ENCODE measurements around the gene HBG1. TPM values are rescaled to one million over a fixed set of nuclear protein-coding genes. Genes with fewer than 3 reads are reported as not detected.

Gene HBG1
- total and polyA plus RNA-seq, 8 donors = 6.2 TPM; not detected in 7

DNA sequence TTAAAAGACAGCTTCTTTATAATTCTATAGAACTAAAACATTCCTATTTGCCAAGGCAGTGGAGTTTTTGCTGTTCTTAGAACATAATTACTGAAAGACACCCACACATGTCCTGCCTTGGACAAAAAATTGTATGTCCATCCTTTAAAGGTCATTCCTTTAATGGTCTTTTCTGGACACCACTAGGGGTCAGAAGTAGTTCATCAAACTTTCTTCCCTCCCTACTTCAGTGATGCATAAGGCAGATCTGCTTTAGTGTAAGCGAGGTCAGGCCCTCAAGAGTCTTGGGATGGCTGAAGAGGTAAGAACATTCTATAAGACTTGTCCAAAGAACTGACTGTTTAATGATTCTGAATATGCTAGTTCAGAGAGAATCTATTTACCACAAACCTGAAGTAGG, 44.9 kb downstream of the HBG1 start:
- intact Hi-C loops (cut with DNase I; ENCODE audit: low total_unique reads) = no loop called here
- Histone ChIP-seq H3K4me1 (no peaks in the 10 kb centered on the region), H3K4me3 (no peak overlapping the region), H3K27me3 (no peaks in the 10 kb centered on the region), H3K9me3 (no peaks in the 10 kb centered on the region), H3K27ac (no peak overlapping the region), H3K36me3 (no peaks in the 10 kb centered on the region)
- TF ChIP-seq POLR2A (IDR thresholded peaks at IDR 0.05) = no peak
- TF ChIP-seq EP300 (IDR thresholded peaks at IDR 0.05) = no peak
- TF ChIP-seq POLR2AphosphoS5 (IDR thresholded peaks at IDR 0.05) = no peak
- TF ChIP-seq, protein P1, sequence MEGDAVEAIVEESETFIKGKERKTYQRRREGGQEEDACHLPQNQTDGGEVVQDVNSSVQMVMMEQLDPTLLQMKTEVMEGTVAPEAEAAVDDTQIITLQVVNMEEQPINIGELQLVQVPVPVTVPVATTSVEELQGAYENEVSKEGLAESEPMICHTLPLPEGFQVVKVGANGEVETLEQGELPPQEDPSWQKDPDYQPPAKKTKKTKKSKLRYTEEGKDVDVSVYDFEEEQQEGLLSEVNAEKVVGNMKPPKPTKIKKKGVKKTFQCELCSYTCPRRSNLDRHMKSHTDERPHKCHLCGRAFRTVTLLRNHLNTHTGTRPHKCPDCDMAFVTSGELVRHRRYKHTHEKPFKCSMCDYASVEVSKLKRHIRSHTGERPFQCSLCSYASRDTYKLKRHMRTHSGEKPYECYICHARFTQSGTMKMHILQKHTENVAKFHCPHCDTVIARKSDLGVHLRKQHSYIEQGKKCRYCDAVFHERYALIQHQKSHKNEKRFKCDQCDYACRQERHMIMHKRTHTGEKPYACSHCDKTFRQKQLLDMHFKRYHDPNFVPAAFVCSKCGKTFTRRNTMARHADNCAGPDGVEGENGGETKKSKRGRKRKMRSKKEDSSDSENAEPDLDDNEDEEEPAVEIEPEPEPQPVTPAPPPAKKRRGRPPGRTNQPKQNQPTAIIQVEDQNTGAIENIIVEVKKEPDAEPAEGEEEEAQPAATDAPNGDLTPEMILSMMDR (IDR thresholded peaks at IDR 0.05) = peak in 3 of 7 experiments; percentile 11 to 35 (median 20)
- 10 to 46% (median 17%) methylated on average over 1 of the region's 1 CpG for WGBS, 5 donors
- peak in 1 of 2 donors; percentile 54 for DNase-seq

DNA sequence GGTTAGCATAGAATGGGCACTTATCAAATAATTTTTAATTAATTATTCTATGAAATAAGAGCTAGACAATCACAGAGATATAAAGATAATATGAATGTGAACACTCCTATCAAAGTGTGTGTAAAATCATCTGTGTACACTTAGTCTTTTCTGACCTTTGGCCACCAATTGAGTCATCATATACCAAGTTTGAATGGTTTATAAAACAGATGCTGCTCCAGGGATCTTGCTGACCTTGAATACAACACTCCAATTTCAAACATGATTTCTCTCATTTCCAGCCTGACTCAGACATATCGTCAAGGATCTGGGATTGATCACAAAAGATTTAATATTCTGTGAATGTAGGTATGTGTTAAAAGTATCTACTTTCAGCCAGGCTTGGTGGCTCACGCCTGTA, 46.3 kb downstream of the HBG1 start:
- no peaks in the 10 kb centered on the region for H3K27me3 ChIP-seq
- no peaks in the 10 kb centered on the region for H3K36me3 ChIP-seq
- H3K9me3 ChIP-seq = no peaks in the 10 kb centered on the region
- DNase-seq = no peak
- intact Hi-C loops (cut with DNase I; ENCODE audit: low total_unique reads) = no loop called here
- no peak for TF ChIP-seq POLR2AphosphoS5 (IDR thresholded peaks at IDR 0.05)
- TF ChIP-seq, protein P1 (IDR thresholded peaks at IDR 0.05) = no peak
- no peak for TF ChIP-seq EP300 (IDR thresholded peaks at IDR 0.05)
- no peak for TF ChIP-seq POLR2A (IDR thresholded peaks at IDR 0.05)
- H3K4me3 ChIP-seq = no peak overlapping the region
- H3K4me1 ChIP-seq = no peaks in the 10 kb centered on the region
- H3K27ac ChIP-seq = no peak overlapping the region
- WGBS, 5 donors = 80 to 87% (median 83%) methylated on average over 2 of the region's 2 CpGs

DNA sequence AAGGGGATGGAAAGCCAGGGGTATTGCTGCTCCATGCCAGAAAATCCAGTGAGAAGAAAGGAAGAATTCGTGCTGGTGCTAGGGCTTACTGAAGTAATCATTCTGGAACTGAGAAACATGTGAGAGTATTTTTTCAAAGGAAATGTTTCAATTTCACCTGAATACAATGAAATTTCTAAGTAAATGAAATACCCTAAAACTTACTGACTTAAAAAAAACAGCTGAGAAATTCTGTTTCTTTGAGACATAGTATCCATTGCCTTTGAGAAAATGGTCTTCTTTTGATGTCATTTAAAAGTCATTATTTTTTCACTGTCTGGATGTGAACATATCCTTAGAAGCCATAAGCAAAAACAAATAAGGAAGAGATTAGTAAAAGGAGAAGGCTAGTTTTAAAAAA, 49.1 kb downstream of the HBG1 start, which contains the start of gene OR51V1:
OR51V1 (minus strand) TSS at position 101 of the 400 bp plus-strand sequence; CDS start at position 101, 0 bp downstream.
- H3K27ac ChIP-seq = no peak within 1 kb of the TSS
- no peaks in the 10 kb centered on the region for H3K9me3 ChIP-seq
- no peak within 1 kb of the TSS for H3K4me3 ChIP-seq
- WGBS, 5 donors = 58 to 72% (median 68%) methylated on average over 1 of the region's 1 CpG
- H3K27me3 ChIP-seq = no peaks in the 10 kb centered on the region
- DNase-seq = no peak
- intact Hi-C loops (cut with DNase I; ENCODE audit: low total_unique reads) = no loop called here
- no peaks in the 10 kb centered on the region for H3K36me3 ChIP-seq
- no peaks in the 10 kb centered on the region for H3K4me1 ChIP-seq
- TF ChIP-seq EP300 (IDR thresholded peaks at IDR 0.05) = no peak
- no peak for TF ChIP-seq POLR2A (IDR thresholded peaks at IDR 0.05)

DNA sequence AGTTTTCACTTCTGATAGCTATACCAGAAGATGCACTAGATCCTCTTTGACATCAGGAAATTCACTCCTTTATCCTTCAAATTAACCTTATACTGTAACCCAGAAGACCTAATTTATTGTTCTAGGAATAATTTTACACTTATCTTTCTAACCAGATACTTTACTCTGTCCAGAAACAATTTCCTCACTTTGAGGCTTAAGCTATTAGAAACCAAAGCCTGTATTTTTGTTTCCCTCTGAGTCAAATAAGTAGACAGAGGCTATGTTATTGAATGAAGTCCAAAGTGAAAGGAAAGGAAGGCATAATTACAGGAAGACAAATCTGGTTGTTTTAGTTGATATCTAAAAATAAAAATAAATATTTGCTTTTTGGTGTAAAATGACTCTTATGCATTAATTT, 51.4 kb downstream of the HBG1 start:
- intact Hi-C loops (cut with DNase I; ENCODE audit: low total_unique reads) = no loop called here
- TF ChIP-seq POLR2A (IDR thresholded peaks at IDR 0.05) = no peak
- no peak for TF ChIP-seq EP300 (IDR thresholded peaks at IDR 0.05)
- TF ChIP-seq, protein P1 (IDR thresholded peaks at IDR 0.05) = no peak
- TF ChIP-seq POLR2AphosphoS5 (IDR thresholded peaks at IDR 0.05) = no peak

More for the DNA sequence above, 51.4 kb downstream of the HBG1 start:
- Histone ChIP-seq H3K4me3 (no peak overlapping the region), H3K27ac (no peak overlapping the region), H3K4me1 (no peaks in the 10 kb centered on the region), H3K27me3 (no peaks in the 10 kb centered on the region), H3K9me3 (no peaks in the 10 kb centered on the region), H3K36me3 (no peaks in the 10 kb centered on the region)
- no peak for DNase-seq

Other genes with a start within 250 kb of the HBG1 start
- not detected for gene OR52J3, start 203.3 kb downstream of the HBG1 start, total RNA-seq
- gene OR52J3, start 203.3 kb downstream of the HBG1 start, polyA plus RNA-seq = not detected
- gene OR52E2, start 190.2 kb downstream of the HBG1 start, total RNA-seq = not detected
- not detected for gene OR52E2, start 190.2 kb downstream of the HBG1 start, polyA plus RNA-seq
- 1 to 10 TPM in 1 of 5 donors, not detected in 4; 2.6 TPM for gene OR52E1, start 180.3 kb downstream of the HBG1 start, total RNA-seq
- gene OR52E1, start 180.3 kb downstream of the HBG1 start, polyA plus RNA-seq = not detected
- under 1 TPM in 1 of 5 donors, not detected in 4; 0.18 TPM for gene OR52A5, start 111.5 kb downstream of the HBG1 start, total RNA-seq
- not detected for gene OR52A5, start 111.5 kb downstream of the HBG1 start, polyA plus RNA-seq
- gene OR52A1, start 95.1 kb downstream of the HBG1 start, total RNA-seq = not detected
- gene OR52A1, start 95.1 kb downstream of the HBG1 start, polyA plus RNA-seq = not detected
- gene OR51V1, start 49.2 kb downstream of the HBG1 start, total RNA-seq = not detected
- gene OR51V1, start 49.2 kb downstream of the HBG1 start, polyA plus RNA-seq = not detected
- gene HBB, start 22.8 kb downstream of the HBG1 start, total RNA-seq = 1,000 to 10,000 TPM in 1 of 5 donors, 100 to 1,000 TPM in 1, 10 to 100 TPM in 1, 1 to 10 TPM in 2; 2.9 to 1,619 (median 29.5) TPM
- gene HBB, start 22.8 kb downstream of the HBG1 start, polyA plus RNA-seq = 10 to 100 TPM in 2 of 3 donors, 1 to 10 TPM in 1; 3.1 to 15.1 (median 13.0) TPM
- 1 to 10 TPM in 1 of 5 donors, not detected in 4; 4.8 TPM for gene HBD, start 15.4 kb downstream of the HBG1 start, total RNA-seq
- under 1 TPM in 1 of 3 donors, not detected in 2; 0.20 TPM for gene HBD, start 15.4 kb downstream of the HBG1 start, polyA plus RNA-seq
- gene HBG2, start 4.9 kb upstream of the HBG1 start, total RNA-seq = 1,000 to 10,000 TPM in 1 of 5 donors, not detected in 4; 1,854 TPM
- under 1 TPM in 1 of 3 donors, not detected in 2; 0.75 TPM for gene HBG2, start 4.9 kb upstream of the HBG1 start, polyA plus RNA-seq
- 1 to 10 TPM in 1 of 5 donors, not detected in 4; 1.3 TPM for gene HBE1, start 20.1 kb upstream of the HBG1 start, total RNA-seq
- not detected for gene HBE1, start 20.1 kb upstream of the HBG1 start, polyA plus RNA-seq
- not detected for gene OR51B4, start 52.1 kb upstream of the HBG1 start, total RNA-seq
- gene OR51B4, start 52.1 kb upstream of the HBG1 start, polyA plus RNA-seq = not detected
- under 1 TPM in 1 of 5 donors, not detected in 4; 0.92 TPM for gene OR51B2, start 74.4 kb upstream of the HBG1 start, total RNA-seq
- gene OR51B2, start 74.4 kb upstream of the HBG1 start, polyA plus RNA-seq = not detected
- 1 to 10 TPM in 1 of 5 donors, under 1 TPM in 1, not detected in 3; 0.92 to 1.2 TPM for gene OR51B5, start 93.7 kb upstream of the HBG1 start, total RNA-seq
- not detected for gene OR51B5, start 93.7 kb upstream of the HBG1 start, polyA plus RNA-seq
- not detected for gene OR51B6, start 101.7 kb upstream of the HBG1 start, total RNA-seq
- not detected for gene OR51B6, start 101.7 kb upstream of the HBG1 start, polyA plus RNA-seq
- gene OR51M1, start 134.0 kb upstream of the HBG1 start, total RNA-seq = not detected
- gene OR51M1, start 134.0 kb upstream of the HBG1 start, polyA plus RNA-seq = not detected
- not detected for gene OR51Q1, start 172.3 kb upstream of the HBG1 start, total RNA-seq
- not detected for gene OR51Q1, start 172.3 kb upstream of the HBG1 start, polyA plus RNA-seq
- not detected for gene OR51I1, start 191.7 kb upstream of the HBG1 start, total RNA-seq
- gene OR51I1, start 191.7 kb upstream of the HBG1 start, polyA plus RNA-seq = not detected
- gene OR51I2, start 199.5 kb upstream of the HBG1 start, total RNA-seq = not detected
- gene OR51I2, start 199.5 kb upstream of the HBG1 start, polyA plus RNA-seq = not detected
- not detected for gene OR52D1, start 238.8 kb upstream of the HBG1 start, total RNA-seq
- gene OR52D1, start 238.8 kb upstream of the HBG1 start, polyA plus RNA-seq = not detected